HG03139 (cell line): ENCODE measurements around the gene GOLGA1.
A peak's percentile ranks its signal among the peaks of the same experiment; 100 is the strongest.

Source experiments
- ATAC-seq: cut with Tn5 transposase; IDR thresholded peaks from one replicate; pipeline ENCODE4 v1.9.1; 2021; ENCODE audit not compliant: unreplicated experiment

GOLGA1 gene

DNA sequence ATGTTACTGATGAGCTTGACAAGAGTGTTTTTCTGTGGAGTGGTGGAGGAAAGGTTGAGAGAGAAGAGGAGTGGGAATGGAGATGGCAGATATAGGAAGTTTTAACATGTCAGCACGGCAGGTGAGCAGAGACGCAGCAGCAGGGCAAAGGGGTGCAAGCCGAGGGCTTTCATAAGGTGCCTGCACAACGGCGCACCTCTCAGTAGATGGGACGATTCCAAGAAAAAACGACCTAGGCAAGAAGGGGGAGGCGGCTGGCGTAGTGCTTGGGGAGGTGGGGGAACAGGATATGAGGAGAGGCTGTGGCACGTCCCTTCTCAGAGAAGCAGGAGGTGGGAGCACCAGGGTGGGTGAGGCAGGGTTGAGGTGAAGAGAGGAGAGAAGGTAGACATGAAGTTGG is 54.4 kb downstream of the GOLGA1 start:
- ATAC-seq = no peak

- no peak for ATAC-seq
These were observed 55.3 kb downstream of the GOLGA1 start for GRCh38 chr9:124885551-124885950.

GRCh38 chr9:124884376-124884775 is 56.5 kb downstream of the GOLGA1 start:
- ATAC-seq = no peak

DNA sequence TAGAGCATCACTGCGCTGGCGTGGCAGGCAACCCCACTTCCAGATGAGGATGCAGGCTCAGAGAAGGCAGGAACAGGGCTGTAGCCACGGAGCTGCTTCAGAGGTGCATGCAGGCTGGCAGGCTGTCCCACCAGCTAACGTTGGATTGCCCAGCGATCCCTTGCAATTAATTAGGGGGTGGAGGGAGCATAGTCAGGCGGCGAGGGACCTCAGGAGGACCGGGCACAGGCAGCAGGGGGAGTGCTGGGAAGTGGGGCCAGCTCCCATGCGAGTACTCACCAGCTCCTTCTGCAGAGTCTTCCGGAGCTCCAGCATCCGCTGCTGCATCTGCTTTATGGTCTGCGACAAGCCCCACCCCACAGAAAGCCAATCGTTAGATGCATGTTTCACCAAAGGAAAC is 58.7 kb downstream of the GOLGA1 start:
- ATAC-seq = no peak

DNA sequence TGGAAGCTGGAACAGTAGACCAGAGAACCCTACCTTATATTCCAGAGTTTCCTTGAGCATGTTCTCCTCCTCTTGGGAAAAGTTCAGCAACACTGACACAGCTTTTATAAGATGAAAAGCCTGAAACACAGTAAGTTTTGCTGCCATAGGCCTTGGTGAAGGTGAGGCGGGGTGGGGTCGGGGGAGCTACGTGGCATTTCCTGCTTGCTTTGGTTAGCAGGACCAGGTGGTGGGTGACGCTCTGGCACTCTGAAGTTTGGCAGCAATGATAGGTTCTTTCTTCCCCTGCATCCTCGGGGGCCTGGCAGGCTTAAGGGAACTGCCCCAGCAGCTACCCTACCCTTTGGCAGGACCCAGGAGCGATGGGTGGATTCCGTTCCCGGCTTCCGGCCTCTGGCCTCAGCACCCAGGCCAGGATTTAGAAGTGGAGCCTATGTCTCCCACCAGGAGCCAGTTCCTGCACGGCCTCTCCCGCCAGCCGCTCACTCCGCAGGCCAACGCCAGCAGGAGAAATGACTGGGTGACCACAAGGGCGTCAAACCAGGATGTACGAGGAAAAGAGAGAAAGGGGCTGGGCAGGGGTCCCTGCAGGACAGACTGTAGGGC is 59.6 kb downstream of the GOLGA1 start:
- no peak for ATAC-seq

DNA sequence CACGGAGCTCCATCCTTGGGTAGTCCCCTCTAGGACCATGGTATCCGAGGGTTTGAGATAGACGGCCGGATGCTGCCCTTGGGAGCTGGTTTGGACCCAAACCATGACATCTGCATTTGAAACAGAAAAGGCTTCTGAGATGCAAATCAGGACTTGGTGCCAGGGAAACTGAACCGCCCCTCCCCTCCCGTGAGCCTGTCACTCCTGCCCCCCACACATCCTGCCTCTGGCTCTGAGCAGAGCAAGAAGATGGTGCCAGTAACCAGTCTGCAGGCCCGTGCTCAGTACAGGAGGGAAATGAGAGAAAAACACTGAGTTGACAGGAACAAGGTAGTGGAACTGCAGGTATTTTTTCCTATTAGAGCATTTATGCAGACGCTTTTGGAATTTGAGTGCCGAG is 60.4 kb downstream of the GOLGA1 start:
- ATAC-seq = no peak

GRCh38 chr9:124879226-124879625 is 61.7 kb downstream of the GOLGA1 start:
- no peak for ATAC-seq

- no peak for ATAC-seq
These were observed 62.4 kb downstream of the GOLGA1 start for GRCh38 chr9:124878518-124878917.

DNA sequence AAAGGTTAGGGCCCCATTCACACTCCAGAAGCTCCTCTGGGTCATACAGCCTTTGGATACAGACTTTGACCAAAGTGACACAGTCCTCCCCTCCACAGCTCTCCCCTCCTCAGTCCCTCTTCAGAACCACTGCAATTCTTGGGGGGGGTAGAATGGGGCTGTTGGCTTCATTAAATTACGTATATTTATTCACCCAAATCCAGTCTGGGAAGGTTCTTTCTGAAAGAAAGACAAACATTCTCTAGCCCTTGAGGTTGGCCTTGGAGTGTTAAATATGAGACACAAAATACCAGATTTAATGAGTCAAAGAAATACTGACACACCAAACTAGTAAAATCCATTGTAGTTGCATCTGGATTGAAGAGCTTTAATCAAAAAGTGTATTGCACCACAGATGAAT is 62.9 kb downstream of the GOLGA1 start:
- ATAC-seq = no peak

- no peak for ATAC-seq
These were observed 63.7 kb downstream of the GOLGA1 start for GRCh38 chr9:124877021-124877782.

GRCh38 chr9:124875501-124875900 is 65.4 kb downstream of the GOLGA1 start:
- no peak for ATAC-seq

- ATAC-seq = no peak
These were observed 67.2 kb downstream of the GOLGA1 start for GRCh38 chr9:124873664-124874063.

GRCh38 chr9:124871156-124871561 is 69.7 kb downstream of the GOLGA1 start:
- no peak for ATAC-seq

DNA sequence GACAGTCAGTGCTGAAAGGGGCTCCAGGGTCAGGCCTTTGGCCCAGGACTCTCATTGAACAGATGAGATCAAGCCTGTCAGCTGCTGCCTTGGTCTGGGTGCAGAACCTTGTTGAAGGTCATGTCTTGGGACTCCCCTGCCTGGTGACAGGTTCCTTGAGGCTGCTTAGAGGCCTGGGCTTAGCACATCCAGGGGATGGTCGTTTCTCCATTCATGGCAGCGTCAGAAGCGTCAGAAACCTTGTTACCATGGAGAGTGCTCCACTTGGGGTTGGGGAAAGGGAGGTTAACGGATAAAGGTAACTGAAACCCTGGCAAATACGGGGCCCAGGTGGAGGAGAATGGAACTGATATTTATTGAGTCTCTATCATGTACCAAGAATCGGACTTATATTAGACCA is 70.2 kb downstream of the GOLGA1 start:
- no peak for ATAC-seq

GRCh38 chr9:124869986-124870560 is 70.8 kb downstream of the GOLGA1 start:
- peak; percentile 34 for ATAC-seq

DNA sequence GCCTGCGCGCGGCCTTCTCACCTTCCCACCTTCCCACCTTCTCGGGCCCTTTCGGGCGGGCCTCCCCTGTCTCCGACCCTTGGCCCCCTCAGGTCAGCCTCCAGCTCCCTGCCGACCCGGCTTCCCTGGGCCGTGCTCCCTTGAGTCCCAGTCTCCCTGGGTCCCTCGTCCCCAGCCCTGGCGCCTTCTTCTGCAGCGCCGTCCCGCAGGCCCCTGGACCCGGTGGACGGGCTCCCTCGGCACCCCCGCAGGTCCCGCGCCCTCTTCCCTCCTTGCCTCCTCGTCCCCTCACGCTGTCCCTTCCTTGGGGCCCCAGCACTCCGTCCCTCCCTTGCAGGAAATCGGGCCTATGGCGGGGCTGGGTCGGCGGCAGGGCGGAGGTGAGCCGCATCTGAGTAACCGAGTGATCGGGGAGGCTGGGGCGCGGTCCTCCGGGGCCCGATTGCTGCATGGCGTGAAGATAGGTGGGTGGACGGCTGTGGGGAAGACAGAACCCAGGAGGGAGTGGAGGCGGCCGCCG is 71.4 kb downstream of the GOLGA1 start:
- ATAC-seq = peak; percentile 11

- ATAC-seq = peak; percentile 69
These were observed 72.1 kb downstream of the GOLGA1 start for GRCh38 chr9:124868511-124869465.

DNA sequence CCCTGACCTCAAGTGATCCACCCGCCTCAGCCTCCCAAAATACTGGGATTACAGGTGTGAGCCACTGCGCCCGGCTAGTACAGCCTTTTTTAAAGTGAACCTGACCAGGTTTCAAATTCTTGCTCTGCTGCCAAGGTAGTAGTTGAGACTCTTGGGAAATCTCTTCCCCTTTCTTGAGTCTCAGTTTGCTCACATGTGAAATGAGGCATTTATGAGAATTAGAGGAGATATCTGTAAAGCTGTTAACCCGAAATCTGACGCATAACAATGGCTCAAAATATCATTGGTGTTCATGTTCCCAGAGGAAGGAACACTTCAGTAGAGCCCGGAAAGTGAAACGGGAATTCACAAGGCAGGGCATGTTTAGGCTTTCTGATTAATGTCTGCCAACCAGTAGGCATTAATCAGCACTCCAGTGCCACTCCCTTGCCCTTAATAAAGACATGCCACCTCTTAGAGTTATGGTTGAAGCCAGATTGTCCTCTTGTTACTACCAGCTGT is 77.5 kb downstream of the GOLGA1 start:
- no peak for ATAC-seq

DNA sequence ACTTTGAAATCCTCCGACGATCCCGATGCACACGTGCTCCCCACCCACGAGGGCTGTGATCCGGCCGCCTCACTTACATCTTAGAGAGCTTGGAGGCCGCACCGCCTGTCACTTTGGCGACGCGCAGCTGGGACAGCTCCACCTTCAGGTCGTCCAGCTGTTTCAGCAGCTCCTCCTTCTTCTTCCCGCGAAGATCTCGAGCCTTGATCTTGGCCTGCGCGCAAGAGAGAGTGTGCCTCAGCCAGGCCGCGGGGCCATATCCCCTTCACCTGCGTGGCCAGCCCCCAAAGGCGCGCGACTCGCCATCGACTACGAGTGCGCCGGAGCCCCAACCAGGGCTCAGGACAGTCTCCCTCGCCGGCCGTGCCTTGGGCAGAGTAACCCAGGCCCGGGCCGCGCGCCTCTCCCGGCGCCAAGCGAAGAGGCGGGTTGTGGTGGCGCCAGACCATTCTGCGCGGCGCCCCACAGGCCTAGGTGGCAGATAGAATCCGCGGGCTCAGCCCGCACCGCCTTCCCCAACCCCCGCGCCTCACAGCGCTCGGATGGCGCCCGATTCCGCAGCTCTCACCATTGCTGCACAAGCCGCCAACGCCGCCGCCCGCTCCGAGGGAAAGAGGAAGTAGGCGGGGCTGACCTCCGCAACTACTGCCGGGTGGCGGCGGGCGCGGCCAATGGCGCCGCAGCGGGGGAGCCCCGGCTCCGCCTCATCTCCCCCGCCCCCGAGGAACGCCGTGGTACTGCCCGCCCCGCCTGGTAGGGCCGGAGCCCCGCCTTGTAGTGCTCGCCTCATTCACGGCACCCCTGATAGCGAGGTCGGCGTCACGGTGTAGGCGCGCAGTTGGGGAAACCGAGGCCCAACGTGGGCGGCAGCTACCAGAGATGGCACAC is 79.3 kb downstream of the GOLGA1 start, which contains the start of the genes ARPC5L and RPL35:
ARPC5L (plus strand) TSS at position 789 of the 888 bp plus-strand sequence. CDS start 7,161 bp downstream, outside the sequence.
RPL35 (minus strand) TSS at position 616 of the 888 bp plus-strand sequence; CDS start at position 571, 45 bp downstream.
- peak; percentile 78 for ATAC-seq
